Keratinocyte (primary cell): ENCODE data around the gene MSANTD1. TPM values are rescaled to one million over a fixed set of nuclear protein-coding genes. Genes with fewer than 3 reads are reported as not detected.

Source experiments
- DNase-seq: peaks from one replicate; pipeline ENCODE4 v3.0.0-alpha.2; 2011; ENCODE audit warnings: low read depth, missing footprints, low spot score
- FAIRE-seq: peaks from 2 replicates; lab custom pipeline; 2011; peaks lifted over from hg19 to GRCh38; lab: Jason Lieb, UNC
- H2AFZ ChIP-seq: 2 replicates; pipeline ENCODE4 v1.6.0; 2012; ENCODE audit warnings: low read length, control low read depth, inconsistent platforms; ENCODE audit not compliant: control insufficient read depth
- H3K27ac ChIP-seq: 2 replicates; pipeline ENCODE4 v1.5.1; 2011; ENCODE audit warnings: low read length; ENCODE audit not compliant: control insufficient read depth, insufficient read depth
- H3K27me3 ChIP-seq: 3 replicates; pipeline ENCODE4 v1.6.0; 2011; ENCODE audit warnings: low read length; ENCODE audit not compliant: control insufficient read depth, insufficient read depth; ENCODE audit errors: extremely low read depth
- H3K36me3 ChIP-seq, 2 experiments: 2 replicates in 1 of 2; 3 replicates in 1 of 2; pipeline ENCODE4 v1.5.1; 2011; ENCODE audit warnings: low read length in 2 of 2, mild to moderate bottlenecking in 1 of 2; ENCODE audit not compliant: control insufficient read depth in 2 of 2, insufficient read depth in 2 of 2; ENCODE audit errors: extremely low read depth in 1 of 2
- H3K4me1 ChIP-seq: 3 replicates; pipeline ENCODE4 v1.5.1; 2011; ENCODE audit warnings: low read length; ENCODE audit not compliant: control insufficient read depth, insufficient read depth; ENCODE audit errors: extremely low read depth
- H3K4me2 ChIP-seq: 3 replicates; pipeline ENCODE4 v1.6.0; 2011; ENCODE audit warnings: low read depth, low read length; ENCODE audit not compliant: control insufficient read depth, insufficient read depth; ENCODE audit errors: extremely low read depth
- H3K4me3 ChIP-seq, 3 experiments: fragments of 200-600 bp in 1 of 3; sonication (generic) in 1 of 3; 2 replicates in 2 of 3; 3 replicates in 1 of 3; pipeline ENCODE4 v1.5.1; 2011 to 2016; ENCODE audit warnings: low read length in 3 of 3, mild to moderate bottlenecking in 3 of 3, control low read depth in 2 of 3, inconsistent platforms in 1 of 3, low read depth in 1 of 3, mixed read lengths in 1 of 3, mixed run types in 1 of 3, moderate library complexity in 1 of 3; ENCODE audit not compliant: control insufficient read depth in 2 of 3, insufficient read depth in 2 of 3; ENCODE audit errors: extremely low read depth in 1 of 3
- H3K79me2 ChIP-seq: 2 replicates; pipeline ENCODE4 v1.6.0; 2012; ENCODE audit warnings: low read length; ENCODE audit not compliant: control insufficient read depth, insufficient read depth
- H3K9ac ChIP-seq: 3 replicates; pipeline ENCODE4 v1.6.0; 2011; ENCODE audit warnings: low read length; ENCODE audit not compliant: control insufficient read depth, insufficient read depth; ENCODE audit errors: extremely low read depth
- H3K9me1 ChIP-seq: 3 replicates; pipeline ENCODE4 v1.6.0; 2011; ENCODE audit warnings: low read length; ENCODE audit not compliant: control insufficient read depth, insufficient read depth; ENCODE audit errors: extremely low read depth
- H3K9me3 ChIP-seq: 2 replicates; pipeline ENCODE4 v1.5.1; 2012; ENCODE audit warnings: low read depth, low read length; ENCODE audit not compliant: control insufficient read depth
- H4K20me1 ChIP-seq: 3 replicates; pipeline ENCODE4 v1.6.0; 2011; ENCODE audit warnings: low read length; ENCODE audit not compliant: control insufficient read depth, insufficient read depth; ENCODE audit errors: extremely low read depth
- EZH2 ChIP-seq: IDR thresholded peaks from one replicate; pipeline ENCODE4 v1.6.1; 2012; ENCODE audit warnings: inconsistent platforms, mild to moderate bottlenecking, low read length, moderate library complexity
- dilution Hi-C: fragments of 300-500 bp; cut with MboI; formaldehyde crosslinking; loops from one replicate; pipeline ENCODE4 v1.7.0; 2020; ENCODE audit warnings: low sequenced_read_pairs; ENCODE audit not compliant: extremely low pct_ligation_motif_present
- polyA plus RNA-seq, 5 experiments: library from polyadenylated mRNA; depleted of rRNA in 3 of 5; stranded (reverse) in 3 of 5; stranded (forward) in 1 of 5; unstranded in 1 of 5; fragments of >200 nt; gene quantifications; 1 replicate in 1 of 5; 2 replicates in 3 of 5; 3 replicates in 1 of 5; pipeline versions ENCODE4 v1.2.1 to v1.2.3, GENCODE V29; 2011 to 2012; ENCODE audit warnings: missing spikeins in 2 of 5, low read depth in 1 of 5, low replicate concordance in 1 of 5
- TF ChIP-seq, protein P1 (sequence below), 3 experiments: IDR thresholded peaks in 1 of 3; conservative IDR thresholded peaks in 1 of 3; optimal IDR thresholded peaks in 1 of 3; 2 replicates in 2 of 3; 3 replicates in 1 of 3; pipeline versions ENCODE3 to v1.5.1; 2011; ENCODE audit warnings: low read length in 3 of 3, mild to moderate bottlenecking in 3 of 3, moderate library complexity in 2 of 3, control low read depth in 1 of 3, inconsistent platforms in 1 of 3; ENCODE audit not compliant: insufficient read depth in 2 of 3; ENCODE audit errors: extremely low read depth in 1 of 3

Gene MSANTD1
- polyA plus RNA-seq, 1 donor (not counting 4 experiments of a cell fraction or from before 2014, with no cell fraction given) = not detected

DNA sequence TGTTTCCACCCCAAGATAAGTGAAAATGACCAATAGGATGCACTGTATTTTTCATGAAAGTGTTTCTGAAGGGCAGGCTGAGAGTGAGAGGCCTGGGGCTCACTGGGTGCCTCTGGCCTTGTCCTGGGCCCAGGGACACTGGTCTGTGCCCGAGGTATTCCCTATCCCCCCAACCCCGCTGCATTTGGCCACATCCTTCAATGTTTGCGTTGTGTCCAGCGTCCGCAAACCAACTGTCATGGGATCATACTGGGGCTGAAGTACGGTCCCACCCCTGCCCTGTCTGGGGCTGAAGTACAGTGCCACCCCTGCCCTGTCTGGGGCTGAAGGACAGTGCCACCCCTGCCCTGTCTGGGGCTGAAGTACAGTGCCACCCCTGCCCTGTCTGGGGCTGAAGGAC is 22.0 kb upstream of the MSANTD1 start:
- Histone ChIP-seq H3K27me3 (no peaks in the 10 kb centered on the region), H3K9me1 (no peaks in the 10 kb centered on the region), H3K4me1 (no peaks in the 10 kb centered on the region), H3K9ac (no peak overlapping the region), H2AFZ (no peak overlapping the region), H3K27ac (no peak overlapping the region), H3K79me2 (no peaks in the 10 kb centered on the region), H3K9me3 (no peaks in the 10 kb centered on the region), H4K20me1 (no peaks in the 10 kb centered on the region), H3K4me3 (no peak overlapping the region), H3K4me2 (no peak overlapping the region), H3K36me3 (peaks cover 34 to 41% of the 10 kb centered on the region in 2 experiments)
- TF ChIP-seq, protein P1, sequence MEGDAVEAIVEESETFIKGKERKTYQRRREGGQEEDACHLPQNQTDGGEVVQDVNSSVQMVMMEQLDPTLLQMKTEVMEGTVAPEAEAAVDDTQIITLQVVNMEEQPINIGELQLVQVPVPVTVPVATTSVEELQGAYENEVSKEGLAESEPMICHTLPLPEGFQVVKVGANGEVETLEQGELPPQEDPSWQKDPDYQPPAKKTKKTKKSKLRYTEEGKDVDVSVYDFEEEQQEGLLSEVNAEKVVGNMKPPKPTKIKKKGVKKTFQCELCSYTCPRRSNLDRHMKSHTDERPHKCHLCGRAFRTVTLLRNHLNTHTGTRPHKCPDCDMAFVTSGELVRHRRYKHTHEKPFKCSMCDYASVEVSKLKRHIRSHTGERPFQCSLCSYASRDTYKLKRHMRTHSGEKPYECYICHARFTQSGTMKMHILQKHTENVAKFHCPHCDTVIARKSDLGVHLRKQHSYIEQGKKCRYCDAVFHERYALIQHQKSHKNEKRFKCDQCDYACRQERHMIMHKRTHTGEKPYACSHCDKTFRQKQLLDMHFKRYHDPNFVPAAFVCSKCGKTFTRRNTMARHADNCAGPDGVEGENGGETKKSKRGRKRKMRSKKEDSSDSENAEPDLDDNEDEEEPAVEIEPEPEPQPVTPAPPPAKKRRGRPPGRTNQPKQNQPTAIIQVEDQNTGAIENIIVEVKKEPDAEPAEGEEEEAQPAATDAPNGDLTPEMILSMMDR (optimal IDR thresholded peaks at IDR 0.05 in 1 of 3, IDR thresholded peaks at IDR 0.05 in 1 of 3, conservative IDR thresholded peaks at IDR 0.05 in 1 of 3; ENCODE audit: extremely low read depth in 1 of 3, insufficient read depth in 2 of 3, low read length in 3 of 3) = no peak
- TF ChIP-seq EZH2 = no peak
- FAIRE-seq (no peak), DNase-seq (no peak)
- dilution Hi-C loops = no loop called here

DNA sequence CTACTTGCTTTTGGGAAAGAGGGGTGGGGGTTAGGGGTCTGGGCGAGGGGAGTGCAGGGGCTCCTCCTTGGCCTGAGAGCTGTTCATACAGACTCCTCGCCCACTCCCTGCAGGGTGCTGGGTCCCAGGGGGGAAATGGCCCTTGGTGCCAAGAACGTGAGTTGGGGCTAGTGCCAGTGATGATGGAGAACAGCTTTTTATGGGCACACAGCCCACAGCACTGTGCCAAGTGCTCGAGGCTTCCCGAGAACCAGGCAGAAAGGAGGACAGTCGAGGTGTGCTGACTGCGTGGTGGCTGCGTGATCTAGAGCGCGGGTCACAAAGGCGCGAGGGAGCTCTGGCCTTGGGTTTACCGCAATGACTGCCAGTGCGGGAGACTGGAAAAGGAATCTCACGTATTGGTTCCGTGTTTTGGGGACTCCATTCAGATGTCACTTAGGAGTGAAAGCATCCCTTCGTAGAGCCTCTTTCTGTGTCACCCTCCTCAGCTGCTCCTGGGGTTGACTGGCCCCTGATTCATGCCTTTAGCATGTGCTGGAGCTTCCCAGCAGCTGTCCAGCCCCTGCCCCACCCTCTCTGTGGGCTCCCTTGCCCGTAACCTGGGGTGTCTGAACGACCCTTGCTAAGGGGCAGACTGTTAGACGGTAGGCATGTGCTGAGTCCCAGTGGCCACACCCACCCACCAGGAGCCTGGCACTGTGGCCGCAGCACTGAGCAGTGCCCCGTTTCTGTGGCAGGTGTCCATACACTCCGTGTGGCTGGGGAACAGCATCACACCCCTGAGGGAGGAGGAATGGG is 20.9 kb upstream of the MSANTD1 start:
- H3K9me3 ChIP-seq = no peaks in the 10 kb centered on the region
- no peak for FAIRE-seq
- H3K4me3 ChIP-seq = no peak overlapping the region
- no peak overlapping the region for H2AFZ ChIP-seq
- H3K4me1 ChIP-seq = no peaks in the 10 kb centered on the region
- H3K27me3 ChIP-seq = no peaks in the 10 kb centered on the region
- H3K36me3 ChIP-seq = peaks cover 37 to 46% of the 10 kb centered on the region in 2 experiments
- no peak overlapping the region for H3K27ac ChIP-seq
- TF ChIP-seq, protein P1 (optimal IDR thresholded peaks at IDR 0.05 in 1 of 3, IDR thresholded peaks at IDR 0.05 in 1 of 3, conservative IDR thresholded peaks at IDR 0.05 in 1 of 3; ENCODE audit: extremely low read depth in 1 of 3, insufficient read depth in 2 of 3, low read length in 3 of 3) = no peak
- no peak for TF ChIP-seq EZH2
- H4K20me1 ChIP-seq = no peaks in the 10 kb centered on the region
- dilution Hi-C loops = no loop called here
- no peak overlapping the region for H3K9ac ChIP-seq
- H3K4me2 ChIP-seq = no peak overlapping the region
- H3K79me2 ChIP-seq = no peaks in the 10 kb centered on the region
- no peak for DNase-seq
- H3K9me1 ChIP-seq = no peaks in the 10 kb centered on the region
